Ovary (tissue), 9 donors: ENCODE results near the gene FAM53B. TPM values are rescaled to one million over a fixed set of nuclear protein-coding genes. Genes with fewer than 3 reads are reported as not detected.
A peak's percentile ranks its signal among the peaks of the same experiment; 100 is the strongest.

Source experiments
- DNase-seq, 5 donors: peaks; one replicate each; pipeline ENCODE4 v3.0.0-alpha.2; 2019 to 2020
- H3K27ac ChIP-seq, 2 donors: fragments of 200-600 bp; one replicate each; pipeline versions ENCODE4 v1.5.1 to v1.8.0; 2019 to 2022
- H3K27me3 ChIP-seq: fragments of 200-600 bp; one replicate; pipeline ENCODE4 v1.8.0; 2022
- H3K36me3 ChIP-seq: fragments of 200-600 bp; sonication (generic); one replicate; pipeline ENCODE4 v1.5.1; 2019
- H3K4me1 ChIP-seq: one replicate; pipeline ENCODE4 v1.8.1; 2013; ENCODE audit warnings: mild to moderate bottlenecking, moderate library complexity; ENCODE audit not compliant: insufficient read depth
- H3K4me3 ChIP-seq: fragments of 200-600 bp; sonication (generic); one replicate; pipeline ENCODE4 v1.5.1; 2017
- H3K9me3 ChIP-seq, 2 donors: fragments of 200-600 bp in 1 of 2; sonication (generic) in 1 of 2; one replicate each; pipeline versions ENCODE4 v1.5.1 to v1.8.1; 2013 to 2019; ENCODE audit warnings: mild to moderate bottlenecking in 1 of 2, moderate library complexity in 1 of 2
- CTCF ChIP-seq, 3 donors: fragments of 450-650 bp in 2 of 3; fragments of 200-600 bp in 1 of 3; IDR thresholded peaks; one replicate each; pipeline versions ENCODE4 v1.5.1 to v1.8.0; 2016 to 2022; ENCODE audit warnings: antibody characterized with exemption in 3 of 3, mild to moderate bottlenecking in 1 of 3
- EP300 ChIP-seq: sonication (generic); formaldehyde crosslinking; IDR thresholded peaks from one replicate; pipeline ENCODE4 v1.6.1; 2017; ENCODE audit warnings: antibody characterized with exemption
- POLR2A ChIP-seq: fragments of 450-650 bp; IDR thresholded peaks from one replicate; pipeline ENCODE4 v1.6.1; 2017; ENCODE audit warnings: antibody characterized with exemption, mild to moderate bottlenecking, moderate library complexity
- WGBS, 3 donors: extraction: QIAGEN DNeasy Blood & Tissue Kit in 1 of 3; methylation state at CpG; one replicate each; pipeline versions ENCODE4 v1.1.5 to v1.1.7; 2013 to 2017; 5-methylcytosine and 5-hydroxymethylcytosine counted together
- intact Hi-C, 4 donors: fragments of 100-400 bp; cut with DNase I; formaldehyde crosslinking; loops; one replicate each; pipeline versions ENCODE4 v1.11.0 to v1.15.1; 2022 to 2023
- polyA plus RNA-seq, 2 donors: library from polyadenylated mRNA; stranded (reverse); fragments of 200-250 nt in 1 of 2; fragments of 350-450 nt in 1 of 2; fragmentation: Illumina TruSeq in 1 of 2; extraction: RNeasy Lipid Tissue Mini Kit (QIAGEN cat#74804) in 1 of 2; gene quantifications; one replicate each; pipeline ENCODE4 v1.2.3, GENCODE V29; 2013 to 2014
- total RNA-seq, 7 donors: library from RNA; depleted of rRNA in 2 of 7; stranded (reverse); fragments of >200 nt in 2 of 7; fragmentation: NEBNext Ultra II Directional in 3 of 7; extraction: Animal tissue kit (Norgen Biotek cat#: 25700) in 3 of 7; gene quantifications; one replicate each; pipeline versions ENCODE4 v1.1.0 to v1.2.4, GENCODE V29; 2016 to 2023
- donor health status: DM: no; HTN: no; CAD: no; lungs with moderate emphysema.
- donor health status: DM: no; HTN: no; CAD: no.
- donor health status: Bipolar disorder and iron deficiency.
- donor health status: DM: yes; HTN: yes; CAD: no.
- donor health status: DM: no; HTN: no; CAD: no.
- donor health status: DM: yes; HTN: yes; CAD: no.

FAM53B gene
- total and polyA plus RNA-seq, 9 donors, result 9.7 to 77.6 (median 45.5) TPM

DNA sequence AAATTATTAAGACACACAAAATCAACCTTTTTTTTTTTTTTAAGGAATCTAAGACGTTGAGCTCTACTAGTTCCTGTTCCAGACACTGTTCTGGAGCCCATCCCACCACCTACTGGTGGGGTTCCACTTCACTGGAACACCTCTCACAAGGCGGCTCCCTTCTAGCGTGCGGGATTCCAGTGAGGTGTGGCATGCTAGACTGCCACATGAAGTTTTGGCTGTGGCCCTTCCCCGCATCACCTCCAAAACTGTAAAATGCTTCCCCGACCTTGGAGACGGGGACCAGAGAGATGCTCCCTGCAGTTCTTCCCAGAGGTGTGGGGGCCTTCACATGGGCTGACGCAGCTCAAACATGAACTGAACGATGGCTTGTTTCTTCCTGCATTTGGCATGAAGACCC is 12.6 kb downstream of the FAM53B start:
- peaks cover 66% of the 10 kb centered on the region for H3K4me1 ChIP-seq
- no peak for TF ChIP-seq EP300
- no peak for TF ChIP-seq CTCF (IDR thresholded peaks at IDR 0.05)
- no peak for TF ChIP-seq POLR2A
- DNase-seq, result peak in 2 of 5 donors; percentile 17 to 18
- intact Hi-C loops, result no loop called here
- H3K4me3 ChIP-seq, result no peak overlapping the region
- no peaks in the 10 kb centered on the region for H3K36me3 ChIP-seq
- WGBS, 3 donors, result 80 to 83% (median 81%) methylated on average over 9 of the region's 9 CpGs
- no peaks in the 10 kb centered on the region for H3K9me3 ChIP-seq
- no peaks in the 10 kb centered on the region for H3K27me3 ChIP-seq
- peak overlapping the region in 1 of 2 donors; percentile 24 for H3K27ac ChIP-seq

GRCh38 chr10:124730790-124731189 is 13.4 kb downstream of the FAM53B start:
- DNase-seq, result peak in 1 of 5 donors; percentile 8
- H3K9me3 ChIP-seq, result no peaks in the 10 kb centered on the region
- H3K4me1 ChIP-seq, result peaks cover 61% of the 10 kb centered on the region
- intact Hi-C loops, result no loop called here
- WGBS, 3 donors, result 74 to 84% (median 79%) methylated on average over 3 of the region's 3 CpGs
- H3K27me3 ChIP-seq, result no peaks in the 10 kb centered on the region
- no peak overlapping the region for H3K27ac ChIP-seq
- no peak overlapping the region for H3K4me3 ChIP-seq
- no peaks in the 10 kb centered on the region for H3K36me3 ChIP-seq
- TF ChIP-seq EP300, result no peak
- no peak for TF ChIP-seq POLR2A
- TF ChIP-seq CTCF (IDR thresholded peaks at IDR 0.05), result no peak

DNA sequence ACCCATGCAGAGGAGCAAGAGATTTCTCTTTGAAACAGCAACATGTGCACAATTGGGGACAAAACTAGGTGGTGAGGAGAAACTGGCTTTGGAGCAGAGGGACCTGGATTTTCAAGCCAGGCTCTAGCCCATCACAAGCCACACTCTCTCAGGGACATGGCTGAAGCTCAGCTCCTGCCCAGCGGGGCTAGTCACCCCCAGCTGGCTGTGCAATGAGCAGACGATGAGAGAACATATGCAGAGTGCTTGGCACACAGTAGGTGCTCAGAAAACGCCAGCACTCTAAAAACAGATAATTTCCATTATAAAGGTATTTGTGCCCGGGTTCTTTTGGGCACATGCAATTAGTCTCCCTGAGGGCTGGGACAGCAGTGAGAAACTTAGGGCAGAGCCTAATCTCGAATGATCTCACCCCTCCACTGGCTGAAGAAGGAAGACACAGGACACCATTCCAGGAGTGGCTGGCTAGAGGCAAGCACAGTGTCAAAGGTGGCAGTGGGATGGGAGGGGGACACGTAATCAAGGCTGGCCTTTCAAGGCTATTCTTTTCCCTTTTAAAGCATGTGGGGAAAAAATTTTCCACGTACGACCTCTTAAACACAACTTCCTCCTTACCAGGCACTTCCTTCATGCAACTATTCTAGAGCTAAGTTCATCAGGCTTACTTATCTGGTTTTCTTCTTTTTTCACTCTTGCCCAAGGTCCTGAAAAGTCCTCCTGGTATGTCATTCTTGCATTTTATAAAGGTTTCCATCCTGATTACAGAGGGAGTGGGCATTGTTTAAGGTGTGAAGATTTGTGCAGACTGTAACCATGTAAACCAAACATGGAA is 15.1 kb downstream of the FAM53B start:
- Histone ChIP-seq H3K27me3 (no peaks in the 10 kb centered on the region), H3K9me3 (no peaks in the 10 kb centered on the region), H3K36me3 (no peaks in the 10 kb centered on the region), H3K4me1 (peaks cover 56% of the 10 kb centered on the region), H3K4me3 (no peak overlapping the region), H3K27ac (peak overlapping the region; percentile 48 to 52)
- DNase-seq, result peak in 2 of 5 donors; percentile 21 to 23
- TF ChIP-seq POLR2A (no peak), CTCF (IDR thresholded peaks at IDR 0.05) (no peak), EP300 (no peak)
- WGBS, 3 donors, result 47 to 54% (median 47%) methylated on average over 8 of the region's 8 CpGs
- intact Hi-C loops, result loop anchor here in 1 of 4 donors (10.0 kb wide), 1 partner anchor 84 kb away; no protein-coding TSS in a partner anchor

DNA sequence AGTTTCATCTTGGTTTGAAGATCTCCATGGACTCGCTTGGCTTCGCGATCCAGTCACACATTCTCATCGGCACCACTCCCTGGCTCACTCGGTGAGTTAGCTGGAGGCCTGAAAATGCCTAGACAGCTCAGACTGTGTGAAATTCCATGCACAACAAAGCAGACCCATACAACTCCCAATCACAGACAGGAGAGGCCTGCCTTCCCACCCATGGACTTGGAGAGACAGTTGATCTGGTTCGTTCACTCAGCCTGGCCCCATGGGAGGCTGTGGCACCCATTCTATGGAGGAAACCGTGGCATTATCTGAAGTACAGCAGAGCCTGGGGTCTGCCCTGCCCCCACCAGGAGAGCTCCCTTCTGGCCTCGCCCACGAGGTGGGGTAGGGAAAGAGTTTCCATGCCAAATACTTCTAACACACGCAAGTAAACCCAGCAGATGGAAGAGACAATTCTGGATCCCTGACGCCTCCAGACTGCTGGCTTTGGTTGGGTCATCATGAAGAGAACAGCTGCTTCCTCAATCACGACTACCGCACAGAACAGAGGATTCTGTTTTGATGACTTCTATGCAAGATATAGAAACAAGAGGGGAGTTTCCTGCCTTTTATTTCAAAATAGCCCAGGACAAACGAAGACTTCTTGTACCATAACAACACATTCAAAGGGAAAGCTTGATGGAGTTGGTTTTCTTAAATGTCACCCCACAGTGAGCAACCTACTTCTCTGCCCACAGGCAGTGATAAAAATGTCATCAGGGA is 15.9 kb downstream of the FAM53B start:
- WGBS, 3 donors, result 30 to 35% (median 30%) methylated on average over 14 of the region's 14 CpGs
- Histone ChIP-seq H3K27me3 (no peaks in the 10 kb centered on the region), H3K36me3 (no peaks in the 10 kb centered on the region), H3K27ac (peak overlapping the region; percentile 48 to 52), H3K4me3 (no peak overlapping the region), H3K9me3 (no peaks in the 10 kb centered on the region), H3K4me1 (peaks cover 55% of the 10 kb centered on the region)
- intact Hi-C loops, result loop anchor here in 1 of 4 donors (10.0 kb wide), 1 partner anchor 83 kb away; no protein-coding TSS in a partner anchor
- DNase-seq, result peak in 3 of 5 donors; percentile 46 to 75 (median 60)
- TF ChIP-seq CTCF (IDR thresholded peaks at IDR 0.05) (no peak), POLR2A (no peak), EP300 (no peak)
